ENCODE results near the gene PPP1R13B. TPM values are rescaled to one million over a fixed set of nuclear protein-coding genes. Genes with fewer than 3 reads are reported as not detected.

PPP1R13B gene
- total RNA-seq, 1 experiment from 2014 or later, result 26.5 TPM

DNA sequence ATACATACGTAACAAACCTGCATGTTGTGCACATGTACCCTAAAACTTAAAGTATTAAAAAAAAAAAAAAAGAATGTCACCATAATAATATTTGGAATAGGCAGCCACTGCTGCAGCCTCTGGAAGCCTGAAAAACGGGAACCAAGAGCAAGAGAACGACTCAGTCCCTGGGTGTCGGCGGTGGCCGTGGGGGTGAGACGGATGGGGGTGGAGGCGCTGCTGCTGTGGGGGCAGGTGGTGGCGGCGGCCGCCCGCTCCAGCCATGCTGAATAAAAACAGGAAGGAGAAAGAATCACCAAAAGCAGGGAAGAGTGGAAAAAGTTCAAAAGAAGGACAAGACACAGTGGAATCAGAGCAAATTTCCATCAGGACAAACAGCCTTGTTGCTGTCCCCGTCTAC lies 84.8 kb downstream of the PPP1R13B start:
- TF ChIP-seq, protein P1, sequence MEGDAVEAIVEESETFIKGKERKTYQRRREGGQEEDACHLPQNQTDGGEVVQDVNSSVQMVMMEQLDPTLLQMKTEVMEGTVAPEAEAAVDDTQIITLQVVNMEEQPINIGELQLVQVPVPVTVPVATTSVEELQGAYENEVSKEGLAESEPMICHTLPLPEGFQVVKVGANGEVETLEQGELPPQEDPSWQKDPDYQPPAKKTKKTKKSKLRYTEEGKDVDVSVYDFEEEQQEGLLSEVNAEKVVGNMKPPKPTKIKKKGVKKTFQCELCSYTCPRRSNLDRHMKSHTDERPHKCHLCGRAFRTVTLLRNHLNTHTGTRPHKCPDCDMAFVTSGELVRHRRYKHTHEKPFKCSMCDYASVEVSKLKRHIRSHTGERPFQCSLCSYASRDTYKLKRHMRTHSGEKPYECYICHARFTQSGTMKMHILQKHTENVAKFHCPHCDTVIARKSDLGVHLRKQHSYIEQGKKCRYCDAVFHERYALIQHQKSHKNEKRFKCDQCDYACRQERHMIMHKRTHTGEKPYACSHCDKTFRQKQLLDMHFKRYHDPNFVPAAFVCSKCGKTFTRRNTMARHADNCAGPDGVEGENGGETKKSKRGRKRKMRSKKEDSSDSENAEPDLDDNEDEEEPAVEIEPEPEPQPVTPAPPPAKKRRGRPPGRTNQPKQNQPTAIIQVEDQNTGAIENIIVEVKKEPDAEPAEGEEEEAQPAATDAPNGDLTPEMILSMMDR (conservative IDR thresholded peaks at IDR 0.05), result no peak
- TF ChIP-seq EZH2 (IDR thresholded peaks at IDR 0.05; ENCODE audit: low read depth), result no peak
- Histone ChIP-seq H3K9me2 (ENCODE audit: insufficient read depth) (no peaks in the 10 kb centered on the region), H2AFZ (no peak overlapping the region), H3K36me3 (ENCODE audit: low read depth) (no peaks in the 10 kb centered on the region), H3K27ac (no peak overlapping the region), H3K9me3 (ENCODE audit: insufficient read depth, low read depth) (no peaks in the 10 kb centered on the region), H3K4me3 (no peak overlapping the region), H3K4me1 (replicated peaks; ENCODE audit: insufficient read depth) (peaks cover 13% of the 10 kb centered on the region), H4K20me1 (ENCODE audit: insufficient read depth) (no peaks in the 10 kb centered on the region), H3K4me2 (no peak overlapping the region), H3K27me3 (ENCODE audit: insufficient read depth, low read depth) (no peaks in the 10 kb centered on the region), H3F3A (ENCODE audit: insufficient read depth, low read depth) (peaks cover 12% of the 10 kb centered on the region), H3K79me2 (ENCODE audit: low read depth) (no peaks in the 10 kb centered on the region)
- intact Hi-C loops (cut with micrococcal nuclease; ENCODE audit: unreplicated experiment), result no loop called here
- DNase-seq, result no peak
- ChIA-PET CTCF (no interaction called here), POLR2A (ENCODE audit: unreplicated experiment) (no interaction called here)
- no TSS peak for BruUV-seq (replicated peaks)

DNA sequence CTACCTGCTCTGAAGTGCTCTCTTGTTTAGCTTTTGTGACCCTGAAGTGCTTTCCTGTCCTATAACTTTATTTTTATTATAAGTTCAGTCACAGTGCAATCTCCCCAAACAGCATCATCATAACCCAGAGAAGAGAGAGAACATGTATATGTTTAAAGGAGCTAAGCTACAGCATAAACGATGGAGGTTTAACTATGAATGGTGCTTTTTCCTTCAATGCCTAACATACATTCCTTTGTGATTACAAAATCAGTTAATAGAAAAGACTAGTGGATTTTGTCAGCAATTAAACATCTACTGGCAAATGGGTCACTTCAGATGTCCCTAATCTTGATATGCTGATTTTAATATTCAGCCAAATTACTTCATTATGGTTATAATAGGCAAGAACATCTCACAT lies 85.3 kb downstream of the PPP1R13B start:
- no peak overlapping the region for H3K4me2 ChIP-seq
- ChIA-PET POLR2A (ENCODE audit: unreplicated experiment) (interaction anchor here (0.6 kb wide), 1 partner anchor 753 kb away, joined by 4 read pairs; no protein-coding TSS in a partner anchor), CTCF (interaction anchor here (0.6 kb wide), 1 partner anchor 74 kb away, joined by 3 read pairs; no protein-coding TSS in a partner anchor)
- BruUV-seq (replicated peaks), result no TSS peak
- H3K9me2 ChIP-seq (ENCODE audit: insufficient read depth), result no peaks in the 10 kb centered on the region
- no peak overlapping the region for H3K4me3 ChIP-seq
- H3K27me3 ChIP-seq (ENCODE audit: insufficient read depth, low read depth), result no peaks in the 10 kb centered on the region
- H4K20me1 ChIP-seq (ENCODE audit: insufficient read depth), result no peaks in the 10 kb centered on the region
- no peaks in the 10 kb centered on the region for H3K36me3 ChIP-seq (ENCODE audit: low read depth)
- no peaks in the 10 kb centered on the region for H3K79me2 ChIP-seq (ENCODE audit: low read depth)
- no peak overlapping the region for H2AFZ ChIP-seq
- intact Hi-C loops (cut with micrococcal nuclease; ENCODE audit: unreplicated experiment), result no loop called here
- H3K4me1 ChIP-seq (replicated peaks; ENCODE audit: insufficient read depth), result peaks cover 13% of the 10 kb centered on the region
- no peak overlapping the region for H3K27ac ChIP-seq
- no peak for DNase-seq
- TF ChIP-seq, protein P1 (conservative IDR thresholded peaks at IDR 0.05), result no peak
- no peak for TF ChIP-seq EZH2 (IDR thresholded peaks at IDR 0.05; ENCODE audit: low read depth)
- H3K9me3 ChIP-seq (ENCODE audit: insufficient read depth, low read depth), result no peaks in the 10 kb centered on the region
- H3F3A ChIP-seq (ENCODE audit: insufficient read depth, low read depth), result peaks cover 12% of the 10 kb centered on the region

DNA sequence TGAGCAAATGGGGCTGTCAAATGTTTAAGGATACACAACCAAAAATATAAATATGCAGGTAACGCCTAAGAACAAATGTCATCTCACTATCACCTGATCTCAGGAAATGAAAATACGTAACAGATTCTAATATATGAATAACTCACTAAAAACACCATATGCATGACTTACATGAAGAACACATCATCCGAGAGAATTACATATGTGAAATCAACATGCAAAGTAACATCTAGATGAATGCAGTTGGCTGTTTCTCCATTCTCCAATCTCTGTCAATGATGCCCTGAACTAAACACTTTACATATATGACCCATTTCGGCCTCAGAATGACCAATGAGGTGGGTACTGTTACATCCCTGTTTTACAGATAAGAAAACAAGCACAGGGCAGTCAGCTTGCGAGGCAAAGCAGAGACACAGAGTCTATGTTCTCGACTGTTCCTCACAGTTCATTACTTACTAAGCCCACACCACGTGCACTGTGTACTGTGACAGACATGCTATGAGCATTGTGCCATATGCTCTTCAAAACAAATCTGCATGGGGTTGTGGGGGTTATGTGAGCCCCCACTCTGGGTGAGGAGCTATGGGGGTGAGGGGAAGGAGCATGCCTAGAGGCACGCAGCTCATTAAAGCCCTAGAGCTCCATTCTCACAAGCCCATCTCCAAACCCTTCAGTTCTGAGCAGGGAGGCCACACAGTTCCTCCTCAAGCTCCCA lies 89.2 kb downstream of the PPP1R13B start:
- Histone ChIP-seq H3K36me3 (ENCODE audit: low read depth) (no peaks in the 10 kb centered on the region), H3K4me2 (no peak overlapping the region), H2AFZ (no peak overlapping the region), H3K27me3 (ENCODE audit: insufficient read depth, low read depth) (no peaks in the 10 kb centered on the region), H3K9me2 (ENCODE audit: insufficient read depth) (no peaks in the 10 kb centered on the region), H3F3A (ENCODE audit: insufficient read depth, low read depth) (peaks cover 17% of the 10 kb centered on the region; the same call in 1 of the 2 replicates), H3K4me1 (replicated peaks; ENCODE audit: insufficient read depth) (peaks cover 16% of the 10 kb centered on the region), H3K27ac (no peak overlapping the region), H4K20me1 (ENCODE audit: insufficient read depth) (no peaks in the 10 kb centered on the region), H3K9me3 (ENCODE audit: insufficient read depth, low read depth) (no peaks in the 10 kb centered on the region), H3K4me3 (no peak overlapping the region), H3K79me2 (ENCODE audit: low read depth) (no peaks in the 10 kb centered on the region)
- CTCF ChIA-PET, result no interaction called here
- no peak for DNase-seq
- POLR2A ChIA-PET (ENCODE audit: unreplicated experiment), result interaction anchor here (0.6 kb wide), 1 partner anchor 19 kb away, joined by 5 read pairs; no protein-coding TSS in a partner anchor
- BruUV-seq (replicated peaks), result no TSS peak
- no peak for TF ChIP-seq EZH2 (IDR thresholded peaks at IDR 0.05; ENCODE audit: low read depth)
- TF ChIP-seq, protein P1 (conservative IDR thresholded peaks at IDR 0.05), result no peak
- intact Hi-C loops (cut with micrococcal nuclease; ENCODE audit: unreplicated experiment), result no loop called here

Data from PC-9 (cell line).